Measurements from ENCODE around the gene IFITM10. TPM values are rescaled to one million over a fixed set of nuclear protein-coding genes. Genes with fewer than 3 reads are reported as not detected.

The IFITM10 gene
- total RNA-seq, 1 donor from 2014 or later, result 0.66 TPM

- intact Hi-C loops (cut with micrococcal nuclease), result loop anchor here (10.0 kb wide), 2 partner anchors 59 to 81 kb away; partner anchors contain the start of genes KRTAP5-6, SYT8 and TNNI2
Observed at GRCh38 chr11:1753929-1754305, 3.5 kb upstream of the IFITM10 start.

- intact Hi-C loops (cut with micrococcal nuclease), result loop anchor here (10.0 kb wide), 2 partner anchors 59 to 81 kb away; partner anchors contain the start of genes KRTAP5-6, SYT8 and TNNI2
Observed at GRCh38 chr11:1753229-1753928, 3.0 kb upstream of the IFITM10 start.

GRCh38 chr11:1752907-1753228 is 2.5 kb upstream of the IFITM10 start:
- intact Hi-C loops (cut with micrococcal nuclease), result loop anchor here (10.0 kb wide), 2 partner anchors 58 to 82 kb away; partner anchors contain the start of genes KRTAP5-6, SYT8 and TNNI2

- intact Hi-C loops (cut with micrococcal nuclease), result loop anchor here (10.0 kb wide), 2 partner anchors 57 to 83 kb away; partner anchors contain the start of genes KRTAP5-6, SYT8 and TNNI2
Observed at GRCh38 chr11:1751999-1752906, 1.9 kb upstream of the IFITM10 start.

- intact Hi-C loops (cut with micrococcal nuclease), result loop anchor here (10.0 kb wide), 2 partner anchors 57 to 83 kb away; partner anchors contain the start of genes KRTAP5-6, SYT8 and TNNI2
Observed at GRCh38 chr11:1751531-1751921, 1.1 kb upstream of the IFITM10 start.

- intact Hi-C loops (cut with micrococcal nuclease), result loop anchor here (10.0 kb wide), 2 partner anchors 56 to 84 kb away; partner anchors contain the start of genes KRTAP5-6, SYT8 and TNNI2
Observed at GRCh38 chr11:1750840-1751530, 590 bp upstream of the IFITM10 start.

GRCh38 chr11:1749395-1750351 is 722 bp downstream of the IFITM10 start:
- intact Hi-C loops (cut with micrococcal nuclease), result loop anchor here (10.0 kb wide), 2 partner anchors 55 to 85 kb away; partner anchors contain the start of genes KRTAP5-6, SYT8 and TNNI2

- intact Hi-C loops (cut with micrococcal nuclease), result no loop called here
Observed at GRCh38 chr11:1748636-1749394, 1.6 kb downstream of the IFITM10 start.

- intact Hi-C loops (cut with micrococcal nuclease), result no loop called here
Observed at GRCh38 chr11:1747753-1748635, 2.4 kb downstream of the IFITM10 start.

- intact Hi-C loops (cut with micrococcal nuclease), result no loop called here
Observed at GRCh38 chr11:1746956-1747752, 3.2 kb downstream of the IFITM10 start.

- intact Hi-C loops (cut with micrococcal nuclease), result no loop called here
Observed at GRCh38 chr11:1746511-1746931, 3.9 kb downstream of the IFITM10 start.

- intact Hi-C loops (cut with micrococcal nuclease), result no loop called here
Observed at GRCh38 chr11:1745701-1746320, 4.6 kb downstream of the IFITM10 start.

GRCh38 chr11:1744891-1745700 is 5.3 kb downstream of the IFITM10 start:
- intact Hi-C loops (cut with micrococcal nuclease), result no loop called here

GRCh38 chr11:1744137-1744886 is 6.1 kb downstream of the IFITM10 start:
- intact Hi-C loops (cut with micrococcal nuclease), result no loop called here

GRCh38 chr11:1743585-1744136 is 6.7 kb downstream of the IFITM10 start:
- intact Hi-C loops (cut with micrococcal nuclease), result no loop called here
